ENCODE data around the gene ETDB. TPM values are rescaled to one million over a fixed set of nuclear protein-coding genes. Genes with fewer than 3 reads are reported as not detected.

Gene ETDB
- total RNA-seq, 1 experiment from 2014 or later, result not detected

Other genes with a start within 250 kb of the ETDB start
- gene MOSPD1, start 205.3 kb downstream of the ETDB start, total RNA-seq (2014; rRNA removed; shearing (Covaris generic)), result 25.3 and 29.0 TPM in 2 replicates
- 7.2 and 7.6 TPM in 2 replicates for gene SMIM10, start 129.5 kb downstream of the ETDB start, total RNA-seq (2014; rRNA removed; shearing (Covaris generic))
- gene RTL8B, start 98.0 kb downstream of the ETDB start, total RNA-seq (2014; rRNA removed; shearing (Covaris generic)), result 22.1 and 22.9 TPM in 2 replicates
- gene RTL8C, start 88.2 kb downstream of the ETDB start, total RNA-seq (2014; rRNA removed; shearing (Covaris generic)), result 42.7 and 63.2 TPM in 2 replicates
- gene RTL8A, start 68.4 kb downstream of the ETDB start, total RNA-seq (2014; rRNA removed; shearing (Covaris generic)), result 10.5 and 30.8 TPM in 2 replicates
- 0.12 and 0.27 TPM in 2 replicates for gene SMIM10L2B, start 21.8 kb downstream of the ETDB start, total RNA-seq (2014; rRNA removed; shearing (Covaris generic))
- 0.47 and 0.87 TPM in 2 replicates for gene CT55, start 50.9 kb upstream of the ETDB start, total RNA-seq (2014; rRNA removed; shearing (Covaris generic))
- not detected in 2 replicates for gene ETDA, start 131.5 kb upstream of the ETDB start, total RNA-seq (2014; rRNA removed; shearing (Covaris generic))
- gene ETDC, start 189.0 kb upstream of the ETDB start, total RNA-seq (2014; rRNA removed; shearing (Covaris generic)), result not detected in 2 replicates
- 2.9 and 5.2 TPM in 2 replicates for gene ZNF75D, start 223.6 kb upstream of the ETDB start, total RNA-seq (2014; rRNA removed; shearing (Covaris generic))
- 3.5 and 4.2 TPM in 2 replicates for gene ZNF449, start 224.3 kb upstream of the ETDB start, total RNA-seq (2014; rRNA removed; shearing (Covaris generic))